HG02642 (cell line): ENCODE results near the gene ZNF217.
"Not testable (repeated sequence)": the region's sequence is repeated elsewhere in the genome, so short reads cannot be mapped to it uniquely, and the experiment has no call there.

ENCODE experiments used
- ATAC-seq: cut with Tn5 transposase; IDR thresholded peaks from one replicate; pipeline ENCODE4 v1.9.1; 2021; ENCODE audit warnings: mild to moderate bottlenecking; ENCODE audit not compliant: unreplicated experiment, poor library complexity

Gene ZNF217

DNA sequence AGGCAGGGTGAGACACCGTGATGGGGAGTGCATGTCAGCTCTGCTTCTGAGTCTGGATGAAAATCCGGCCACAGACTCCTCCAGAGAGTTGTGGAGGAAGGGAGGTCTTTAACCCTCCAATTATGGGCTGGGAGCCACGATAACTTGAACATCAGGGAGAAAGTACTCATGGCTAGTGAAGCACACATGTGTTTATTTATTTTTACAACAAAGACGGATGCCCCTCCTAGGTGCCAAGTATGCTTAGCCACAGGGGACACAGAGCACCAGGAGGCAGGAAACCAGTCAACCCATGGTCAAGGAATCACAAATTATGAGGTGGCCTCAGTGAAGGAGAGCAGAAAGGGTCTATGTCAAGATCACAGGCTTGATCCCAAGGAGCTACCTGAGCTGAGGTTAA lies 54.1 kb downstream of the ZNF217 start:
- no peak for ATAC-seq

DNA sequence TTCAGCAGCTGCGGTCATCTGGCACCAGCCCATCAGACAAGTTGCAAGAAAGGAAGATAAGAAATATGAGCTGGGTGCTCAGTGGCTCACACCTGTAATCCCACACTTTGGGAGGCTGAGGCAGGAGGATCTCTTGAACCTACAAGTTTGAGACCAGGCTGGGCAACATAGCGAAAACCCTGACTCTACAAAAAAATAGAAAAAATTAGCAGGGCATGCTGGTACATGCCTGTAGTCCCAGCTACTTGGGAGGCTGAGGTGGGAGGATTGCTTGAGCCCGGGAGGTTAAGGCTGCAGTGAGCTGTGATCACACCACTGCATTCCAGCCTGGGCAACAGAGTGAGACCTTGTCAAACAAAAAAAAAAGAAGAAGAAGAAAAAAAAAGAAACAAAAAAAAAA lies 57.3 kb downstream of the ZNF217 start:
- ATAC-seq: not testable (repeated sequence)

- no peak for ATAC-seq
Measured at GRCh38 chr20:53535878-53536277, 57.8 kb downstream of the ZNF217 start.

DNA sequence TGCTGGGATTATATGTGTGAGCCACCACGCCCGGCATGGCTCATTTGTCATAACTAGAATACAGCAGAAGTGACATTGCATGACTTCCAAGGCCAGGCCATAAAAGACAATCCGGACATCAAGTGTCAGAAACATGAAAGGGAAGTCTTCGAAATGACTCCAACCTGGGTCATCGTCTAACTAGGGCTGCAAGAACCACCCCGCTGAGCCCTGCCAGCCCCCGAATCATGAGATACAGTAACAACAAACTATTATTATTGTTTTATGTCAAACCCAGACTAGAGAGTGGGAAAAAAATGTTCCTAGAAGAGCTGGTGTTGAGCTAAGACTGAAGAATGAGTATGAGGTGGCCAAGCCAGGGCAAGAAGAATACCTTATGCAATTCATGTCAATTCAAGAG lies 59.6 kb downstream of the ZNF217 start:
- ATAC-seq: no peak

DNA sequence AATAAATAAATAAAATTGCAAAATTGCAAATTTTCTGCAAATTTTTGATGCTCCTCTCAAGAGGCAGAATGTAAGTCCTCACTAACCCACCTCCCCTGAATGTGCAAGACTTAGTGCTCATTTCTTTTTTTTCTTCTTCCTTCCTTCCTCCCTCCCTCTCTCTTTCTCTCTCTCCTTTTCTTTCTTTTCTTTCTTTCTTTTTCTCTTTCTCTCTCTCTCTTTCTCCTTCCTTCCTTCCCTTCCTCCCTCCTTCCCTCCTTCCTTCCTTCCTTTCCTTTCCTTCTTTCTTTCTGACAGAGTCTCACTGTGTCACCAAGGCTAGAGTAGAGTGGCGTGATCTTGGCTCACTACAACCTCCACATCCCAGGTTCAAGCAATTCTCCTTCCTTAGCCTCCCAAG lies 60.1 kb downstream of the ZNF217 start:
- no peak for ATAC-seq

GRCh38 chr20:53532654-53533312 lies 60.9 kb downstream of the ZNF217 start:
- ATAC-seq: not testable (repeated sequence)

DNA sequence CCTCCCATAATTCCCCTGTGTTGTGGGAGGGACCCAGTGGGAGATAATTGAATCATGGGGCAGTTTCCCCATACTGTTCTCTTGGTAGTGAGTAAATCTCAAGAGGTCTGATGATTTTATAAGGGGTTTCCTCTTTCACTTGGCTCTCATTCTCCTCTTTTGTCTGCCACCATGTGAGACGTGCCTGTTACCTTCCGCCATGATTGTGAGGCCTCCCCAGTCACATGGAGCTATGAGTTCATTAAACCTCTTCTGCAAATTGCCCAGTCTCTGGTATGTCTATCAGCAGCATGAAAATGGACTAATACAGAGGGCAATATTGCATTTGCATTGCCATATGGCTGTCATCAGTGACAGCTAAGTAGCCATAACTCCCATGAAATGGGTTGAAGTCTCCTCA lies 63.2 kb downstream of the ZNF217 start:
- no peak for ATAC-seq

DNA sequence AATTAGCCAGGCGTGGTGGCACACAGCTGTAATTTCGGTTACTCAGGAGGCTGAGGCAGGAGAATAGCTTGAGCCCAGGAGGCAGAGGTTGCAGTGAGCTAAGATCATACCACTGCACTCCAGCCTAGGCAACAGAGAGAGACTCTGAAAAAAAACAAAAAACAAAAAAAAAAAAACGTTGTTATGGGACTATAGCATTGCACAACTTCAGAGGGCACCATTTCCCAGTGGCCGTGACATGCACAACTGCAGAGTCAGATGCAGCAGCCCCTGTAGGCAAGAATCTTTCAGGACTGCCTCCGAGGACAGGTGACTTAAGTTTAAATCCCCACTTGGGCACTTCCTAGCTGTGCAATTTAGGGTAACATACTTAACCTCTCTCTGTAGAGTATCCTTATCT lies 64.0 kb downstream of the ZNF217 start:
- ATAC-seq: no peak

DNA sequence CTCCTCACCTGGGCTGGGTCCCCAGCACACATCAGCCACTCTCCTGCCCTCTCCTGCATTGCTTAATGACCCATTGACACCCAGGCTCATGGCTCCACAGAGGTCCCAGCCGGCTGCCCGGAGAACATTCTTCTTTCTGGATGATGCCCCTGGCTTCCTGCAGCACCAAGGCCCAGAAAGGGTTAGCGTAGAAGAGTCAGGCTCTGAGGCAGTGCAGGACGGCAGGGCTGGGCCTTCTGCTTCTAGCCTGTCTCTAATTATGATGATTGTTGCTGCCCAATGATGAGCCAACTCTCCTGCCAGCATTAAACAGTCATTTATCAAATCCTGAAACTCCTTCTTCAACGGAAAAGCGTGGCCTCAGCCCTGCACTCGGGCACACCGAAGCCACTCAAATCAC lies 66.4 kb downstream of the ZNF217 start:
- ATAC-seq: no peak

DNA sequence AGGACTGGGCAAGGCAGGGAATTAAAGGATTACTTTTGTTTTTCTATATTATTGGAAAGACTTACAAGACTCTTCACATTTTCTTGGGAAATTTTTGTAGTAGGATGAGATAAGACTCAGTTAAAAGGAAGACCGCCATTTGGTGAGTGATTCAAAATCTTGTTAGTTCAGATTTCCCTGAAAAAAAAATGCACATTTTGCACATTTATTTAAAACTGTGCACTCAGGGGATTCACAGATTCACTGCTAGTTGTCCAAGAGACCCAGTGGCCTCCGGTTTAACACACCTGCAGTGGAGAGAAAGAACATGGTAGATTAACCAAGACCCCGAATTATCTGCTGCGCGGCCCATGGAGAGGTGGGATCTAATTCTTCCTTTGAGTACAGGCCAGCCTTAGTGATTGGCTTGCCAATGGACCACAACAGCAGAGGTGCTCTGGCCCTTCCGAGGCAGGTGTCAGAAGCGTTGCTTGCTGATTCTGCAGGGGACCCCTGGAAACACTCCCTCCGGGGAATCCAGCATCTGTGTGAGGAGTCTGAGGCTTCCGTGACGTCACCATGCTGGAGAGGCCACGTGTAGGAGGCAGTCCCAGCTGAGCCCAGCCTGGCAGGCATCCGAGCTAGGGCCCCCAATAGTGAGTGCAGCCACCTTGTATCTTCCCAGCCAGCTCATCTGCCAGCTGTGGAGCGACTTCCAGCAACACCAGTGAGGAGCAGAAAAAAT lies 68.9 kb downstream of the ZNF217 start:
- ATAC-seq: no peak

DNA sequence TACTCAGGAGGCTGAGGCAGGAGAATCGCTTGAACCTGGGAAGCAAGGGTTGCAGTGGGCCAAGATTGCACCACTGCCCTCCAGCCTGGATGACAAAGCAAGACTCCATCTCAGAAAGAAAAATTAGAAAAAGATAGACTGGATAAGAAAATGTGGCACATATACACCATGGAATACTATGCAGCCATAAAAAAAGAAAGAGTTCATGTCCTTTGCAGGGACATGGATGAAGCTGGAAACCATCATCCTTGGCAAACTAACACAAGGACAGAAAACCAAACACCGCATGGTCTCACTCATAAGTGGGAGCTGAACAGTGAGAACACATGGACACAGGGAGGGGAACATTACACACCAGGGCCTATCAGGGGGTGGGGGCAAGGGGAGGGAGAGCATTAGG lies 70.0 kb downstream of the ZNF217 start:
- not testable (repeated sequence) for ATAC-seq

DNA sequence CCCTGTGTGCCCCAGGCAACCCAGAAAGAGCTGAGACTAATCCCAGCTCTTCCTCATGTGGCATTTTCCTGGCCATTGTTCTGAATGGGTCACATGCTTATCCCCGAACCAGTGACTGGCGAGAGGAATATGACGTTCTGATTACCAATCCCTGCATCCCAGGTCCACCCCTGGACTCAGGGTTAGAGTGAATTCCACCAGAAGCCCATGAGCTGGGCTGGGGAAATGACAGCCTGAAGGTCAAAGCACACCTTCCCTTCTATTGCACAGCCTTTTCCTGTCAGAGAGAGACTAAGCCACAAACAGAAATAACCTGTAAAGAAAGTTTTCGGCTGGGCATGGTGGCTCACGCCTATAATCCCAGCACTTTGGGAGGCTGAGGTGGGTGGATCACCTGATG lies 70.9 kb downstream of the ZNF217 start:
- no peak for ATAC-seq

- ATAC-seq: no peak
Measured at GRCh38 chr20:53522026-53522425, 71.6 kb downstream of the ZNF217 start.

- not testable (repeated sequence) for ATAC-seq
Measured at GRCh38 chr20:53521421-53521820, 72.2 kb downstream of the ZNF217 start.

DNA sequence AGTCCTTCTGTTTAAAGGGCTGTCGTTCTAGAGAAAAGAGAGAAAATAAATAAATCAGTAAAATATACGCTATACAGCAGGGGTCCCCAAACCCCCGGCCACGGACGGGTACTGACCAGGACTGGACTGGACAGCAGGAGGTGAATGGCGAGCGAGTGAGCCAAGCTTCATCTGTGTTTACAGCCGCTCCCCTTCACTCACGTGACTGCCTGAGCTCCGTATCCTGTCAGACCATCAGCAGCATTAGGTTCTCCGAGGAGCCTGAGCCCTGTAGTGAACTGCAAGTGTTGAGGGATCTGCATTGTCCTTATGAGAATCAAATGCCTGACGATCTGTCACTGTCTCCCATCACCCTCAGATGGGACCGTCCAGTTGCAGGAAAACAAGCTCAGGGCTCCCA lies 76.5 kb downstream of the ZNF217 start:
- ATAC-seq: no peak
